ENCODE results near the gene HIGD2A.

DNA sequence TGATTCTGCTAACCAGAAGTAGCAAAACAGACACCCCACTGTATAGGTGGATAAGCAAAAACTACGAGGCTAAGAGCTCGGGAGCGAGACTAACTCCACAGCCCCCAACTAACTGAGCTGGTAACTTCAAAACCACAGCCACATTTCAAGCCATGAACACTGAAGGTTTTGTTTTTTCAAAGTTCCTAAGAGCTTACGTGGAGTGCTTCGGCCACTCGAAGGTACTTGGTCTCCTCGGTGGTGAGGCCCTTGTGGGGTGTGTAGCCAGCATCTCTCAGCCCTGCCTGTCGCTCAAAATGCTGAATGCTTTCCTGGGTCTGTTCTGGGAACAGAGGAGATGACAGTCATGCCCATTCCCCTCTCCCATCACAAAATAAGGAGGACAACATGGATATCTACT is 38.1 kb upstream of the HIGD2A start:
- TF ChIP-seq JUND (IDR thresholded peaks at IDR 0.05; ENCODE audit: low read depth, low read length) (no peak), NFXL1 (IDR thresholded peaks at IDR 0.05; ENCODE audit: borderline replicate concordance) (no peak), MTA3 (IDR thresholded peaks at IDR 0.05; ENCODE audit: borderline replicate concordance, low read length) (no peak), MYC (IDR thresholded peaks at IDR 0.05; ENCODE audit: insufficient read depth, insufficient read length, insufficient replicate concordance, low read length, severe bottlenecking) (no peak), STAT3 (IDR thresholded peaks at IDR 0.05; ENCODE audit: low read depth, low read length) (no peak), SREBF1 (IDR thresholded peaks at IDR 0.05; ENCODE audit: low read length) (no peak), RFX5 (IDR thresholded peaks at IDR 0.05; ENCODE audit: low read depth, low read length) (no peak), ZNF274 (IDR thresholded peaks at IDR 0.05; ENCODE audit: insufficient read depth, insufficient read length) (no peak), MEF2A (IDR thresholded peaks at IDR 0.05; ENCODE audit: insufficient read depth, low read depth, low read length) (no peak), CREB1 (IDR thresholded peaks at IDR 0.05; ENCODE audit: low read depth) (no peak)
- TF ChIP-seq, protein P1, sequence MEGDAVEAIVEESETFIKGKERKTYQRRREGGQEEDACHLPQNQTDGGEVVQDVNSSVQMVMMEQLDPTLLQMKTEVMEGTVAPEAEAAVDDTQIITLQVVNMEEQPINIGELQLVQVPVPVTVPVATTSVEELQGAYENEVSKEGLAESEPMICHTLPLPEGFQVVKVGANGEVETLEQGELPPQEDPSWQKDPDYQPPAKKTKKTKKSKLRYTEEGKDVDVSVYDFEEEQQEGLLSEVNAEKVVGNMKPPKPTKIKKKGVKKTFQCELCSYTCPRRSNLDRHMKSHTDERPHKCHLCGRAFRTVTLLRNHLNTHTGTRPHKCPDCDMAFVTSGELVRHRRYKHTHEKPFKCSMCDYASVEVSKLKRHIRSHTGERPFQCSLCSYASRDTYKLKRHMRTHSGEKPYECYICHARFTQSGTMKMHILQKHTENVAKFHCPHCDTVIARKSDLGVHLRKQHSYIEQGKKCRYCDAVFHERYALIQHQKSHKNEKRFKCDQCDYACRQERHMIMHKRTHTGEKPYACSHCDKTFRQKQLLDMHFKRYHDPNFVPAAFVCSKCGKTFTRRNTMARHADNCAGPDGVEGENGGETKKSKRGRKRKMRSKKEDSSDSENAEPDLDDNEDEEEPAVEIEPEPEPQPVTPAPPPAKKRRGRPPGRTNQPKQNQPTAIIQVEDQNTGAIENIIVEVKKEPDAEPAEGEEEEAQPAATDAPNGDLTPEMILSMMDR (IDR thresholded peaks at IDR 0.05 in 2 of 3, conservative IDR thresholded peaks at IDR 0.05 in 1 of 3; ENCODE audit: control insufficient read depth in 2 of 3, extremely low read depth in 1 of 3, insufficient read depth in 1 of 3, low read depth in 3 of 3, low read length in 3 of 3): no peak
- TF ChIP-seq, protein P2, sequence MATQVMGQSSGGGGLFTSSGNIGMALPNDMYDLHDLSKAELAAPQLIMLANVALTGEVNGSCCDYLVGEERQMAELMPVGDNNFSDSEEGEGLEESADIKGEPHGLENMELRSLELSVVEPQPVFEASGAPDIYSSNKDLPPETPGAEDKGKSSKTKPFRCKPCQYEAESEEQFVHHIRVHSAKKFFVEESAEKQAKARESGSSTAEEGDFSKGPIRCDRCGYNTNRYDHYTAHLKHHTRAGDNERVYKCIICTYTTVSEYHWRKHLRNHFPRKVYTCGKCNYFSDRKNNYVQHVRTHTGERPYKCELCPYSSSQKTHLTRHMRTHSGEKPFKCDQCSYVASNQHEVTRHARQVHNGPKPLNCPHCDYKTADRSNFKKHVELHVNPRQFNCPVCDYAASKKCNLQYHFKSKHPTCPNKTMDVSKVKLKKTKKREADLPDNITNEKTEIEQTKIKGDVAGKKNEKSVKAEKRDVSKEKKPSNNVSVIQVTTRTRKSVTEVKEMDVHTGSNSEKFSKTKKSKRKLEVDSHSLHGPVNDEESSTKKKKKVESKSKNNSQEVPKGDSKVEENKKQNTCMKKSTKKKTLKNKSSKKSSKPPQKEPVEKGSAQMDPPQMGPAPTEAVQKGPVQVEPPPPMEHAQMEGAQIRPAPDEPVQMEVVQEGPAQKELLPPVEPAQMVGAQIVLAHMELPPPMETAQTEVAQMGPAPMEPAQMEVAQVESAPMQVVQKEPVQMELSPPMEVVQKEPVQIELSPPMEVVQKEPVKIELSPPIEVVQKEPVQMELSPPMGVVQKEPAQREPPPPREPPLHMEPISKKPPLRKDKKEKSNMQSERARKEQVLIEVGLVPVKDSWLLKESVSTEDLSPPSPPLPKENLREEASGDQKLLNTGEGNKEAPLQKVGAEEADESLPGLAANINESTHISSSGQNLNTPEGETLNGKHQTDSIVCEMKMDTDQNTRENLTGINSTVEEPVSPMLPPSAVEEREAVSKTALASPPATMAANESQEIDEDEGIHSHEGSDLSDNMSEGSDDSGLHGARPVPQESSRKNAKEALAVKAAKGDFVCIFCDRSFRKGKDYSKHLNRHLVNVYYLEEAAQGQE (IDR thresholded peaks at IDR 0.05; ENCODE audit: low read depth, low read length): no peak
